ENCODE measurements around the gene ARHGAP24.
"Not testable (repeated sequence)": the region's sequence is repeated elsewhere in the genome, so short reads cannot be mapped to it uniquely, and the experiment has no call there.

Gene ARHGAP24

DNA sequence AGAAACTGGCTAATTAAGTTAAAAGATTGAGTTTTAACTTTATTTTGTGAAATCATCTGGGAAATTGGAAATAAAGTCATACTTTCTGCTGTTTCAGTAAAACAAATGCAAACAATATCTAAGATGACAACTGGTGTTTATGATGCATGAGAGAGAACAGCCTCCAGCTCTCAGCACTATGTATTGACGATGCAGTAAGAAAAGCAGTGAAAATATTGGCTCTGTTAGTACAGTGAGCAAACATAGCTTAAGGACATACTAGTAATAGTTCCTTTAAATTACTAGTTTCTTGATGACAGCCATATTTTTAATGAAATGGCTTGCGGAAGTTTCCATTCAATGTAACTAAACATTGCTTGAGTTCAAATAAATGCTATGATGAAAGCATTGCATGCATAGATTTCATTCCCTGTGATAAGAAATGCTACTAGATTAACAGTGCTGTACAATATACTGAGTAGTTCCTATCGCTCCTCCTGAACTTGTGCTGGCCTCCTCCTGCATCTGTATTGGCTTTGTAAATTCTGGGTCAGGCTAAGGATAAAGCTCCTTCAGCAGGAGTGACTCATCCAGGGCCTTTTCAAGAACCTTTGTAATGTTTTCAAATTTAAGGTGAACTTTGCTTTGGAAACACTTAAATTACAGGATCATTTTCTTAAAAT lies 11.6 kb downstream of the ARHGAP24 start:
- no peak for DNase-seq

DNA sequence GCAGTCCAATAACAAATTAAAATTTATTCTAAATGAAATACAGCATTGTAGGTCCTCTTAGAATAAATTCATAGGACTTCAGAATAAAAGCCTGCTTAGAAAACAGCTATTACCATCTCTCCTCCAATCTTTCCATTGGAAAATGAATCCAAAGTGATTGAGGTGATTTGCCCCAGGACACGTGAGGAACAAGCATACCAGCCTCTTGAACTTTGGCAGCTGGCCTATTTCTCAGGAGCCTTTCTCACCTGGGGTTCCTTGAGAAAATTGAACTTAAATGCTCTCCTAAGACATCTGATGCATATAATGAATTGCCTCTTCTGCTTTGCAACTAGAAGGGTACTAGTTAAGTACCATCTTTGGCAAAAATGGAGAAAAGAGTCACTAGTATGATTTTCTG lies 13.5 kb downstream of the ARHGAP24 start:
- no peak for DNase-seq

DNA sequence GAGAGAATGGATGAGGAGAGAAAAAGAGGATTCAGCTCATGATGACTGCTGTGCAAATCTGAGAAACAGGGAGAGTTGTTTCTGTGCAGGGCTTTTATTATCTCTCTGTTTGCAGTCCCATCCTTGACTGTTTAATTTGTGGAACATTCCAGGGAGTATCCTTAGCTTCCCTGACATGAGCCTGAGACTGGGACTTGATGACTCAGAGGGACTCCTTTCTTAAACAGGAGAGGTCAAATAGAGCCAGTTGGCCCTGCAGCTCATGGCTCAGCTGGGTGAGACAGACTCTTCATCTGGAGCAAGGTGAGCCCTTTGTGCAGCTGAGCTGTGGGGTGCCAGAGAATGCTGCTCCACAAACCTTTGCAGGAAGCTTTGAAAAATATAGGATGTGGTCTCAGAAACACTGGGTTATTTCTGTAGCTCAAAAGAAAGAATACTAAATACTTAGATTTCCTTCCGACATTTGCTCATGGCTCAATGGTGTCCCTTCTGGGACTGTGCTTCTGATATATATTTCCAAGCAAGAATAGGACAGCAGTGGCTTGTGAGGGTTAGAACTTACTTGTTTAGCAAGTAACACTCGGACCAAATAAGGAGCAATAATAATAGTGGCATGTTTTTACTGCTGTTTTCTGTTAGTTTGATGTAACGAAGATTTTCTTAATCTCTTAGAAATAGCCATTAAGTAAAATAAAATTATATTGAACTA lies 14.5 kb downstream of the ARHGAP24 start:
- DNase-seq = no peak

DNA sequence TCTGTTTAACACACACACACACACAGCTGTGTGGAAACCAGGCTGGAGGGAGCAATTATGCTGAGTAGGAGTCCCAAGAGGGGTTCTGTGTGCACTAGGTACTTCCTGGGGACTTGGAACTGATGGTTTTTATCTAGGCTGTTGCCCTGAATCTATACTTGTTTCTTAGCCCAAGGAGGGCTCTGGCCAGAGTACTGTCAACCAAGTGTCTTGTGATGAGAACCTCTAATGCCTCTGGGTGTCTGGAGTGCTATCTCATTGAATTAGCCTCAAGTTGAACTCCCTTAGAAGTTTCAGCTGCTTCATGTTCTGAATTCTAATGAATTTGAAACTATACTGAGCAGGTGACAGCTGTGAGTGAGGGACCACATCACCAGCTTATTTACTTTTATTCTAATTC lies 16.6 kb downstream of the ARHGAP24 start:
- DNase-seq = no peak

DNA sequence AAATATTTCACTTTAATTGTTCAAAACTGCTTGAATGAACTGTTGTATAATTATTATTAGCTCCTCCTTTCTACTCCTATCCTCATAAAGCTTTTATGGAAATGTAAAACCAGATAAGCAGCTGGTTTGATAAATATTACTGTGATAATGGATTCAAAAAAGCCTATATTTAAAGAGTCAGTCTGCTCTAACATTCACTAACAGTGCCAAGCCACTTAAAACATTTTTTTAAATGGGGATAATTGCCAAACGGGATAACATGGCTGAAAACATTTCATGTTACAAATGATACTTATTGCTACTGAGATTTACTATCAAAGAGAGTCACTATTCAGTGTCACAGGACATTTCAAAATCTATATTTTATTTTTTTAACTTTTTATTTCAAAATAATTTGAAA lies 17.4 kb downstream of the ARHGAP24 start:
- no peak for DNase-seq

DNA sequence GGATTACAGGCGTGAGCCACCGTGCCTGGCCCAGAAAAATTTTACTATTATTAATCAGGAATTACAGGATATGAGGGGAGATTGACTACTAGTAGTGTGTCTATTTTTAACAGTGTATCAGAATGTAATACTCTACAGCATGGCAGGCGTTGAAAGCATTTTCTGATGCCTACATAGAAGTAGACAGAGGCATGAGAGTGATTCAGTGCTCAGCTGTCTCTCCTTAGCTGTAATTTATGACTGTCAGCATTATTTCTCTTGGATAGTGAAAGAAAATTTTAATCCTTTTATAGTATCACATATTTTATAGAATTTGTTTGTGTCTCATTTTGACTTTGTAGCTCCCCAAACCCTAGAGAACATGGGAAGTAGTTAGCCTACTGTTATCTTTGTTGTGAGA lies 20.7 kb downstream of the ARHGAP24 start:
- no peak for DNase-seq

DNA sequence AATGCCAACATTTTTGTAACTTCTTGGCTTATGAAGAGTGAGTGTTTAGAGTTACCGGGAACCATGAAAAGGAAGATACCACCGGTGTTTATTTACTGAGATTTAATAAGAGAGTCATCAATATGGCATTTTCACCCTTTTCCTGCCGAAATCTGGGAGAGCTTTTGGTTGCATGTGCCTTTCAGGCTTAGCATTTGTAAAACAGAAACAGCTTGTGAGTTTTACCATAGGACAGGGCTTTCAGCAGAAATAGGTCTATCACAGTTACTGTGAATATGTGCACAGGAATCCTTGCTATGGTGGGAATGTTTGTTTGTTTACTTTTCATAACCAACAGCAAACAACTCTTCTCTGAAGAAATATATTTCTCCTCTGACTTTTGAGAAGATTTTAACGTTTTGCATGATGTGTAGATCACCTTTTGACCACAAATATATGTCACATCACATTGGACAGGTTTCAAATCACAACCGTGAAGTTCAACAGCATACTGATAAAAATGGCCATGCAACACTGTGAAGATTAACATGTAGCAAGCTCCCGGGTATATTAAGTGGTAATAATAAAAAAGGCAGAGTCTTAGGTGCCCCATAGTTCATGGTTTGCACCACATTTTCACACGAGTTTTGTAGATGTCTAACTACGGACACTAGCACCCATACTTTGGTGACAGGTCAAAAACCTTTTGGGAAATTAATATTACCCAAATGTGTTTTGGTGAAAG lies 21.3 kb downstream of the ARHGAP24 start:
- no peak for DNase-seq

DNA sequence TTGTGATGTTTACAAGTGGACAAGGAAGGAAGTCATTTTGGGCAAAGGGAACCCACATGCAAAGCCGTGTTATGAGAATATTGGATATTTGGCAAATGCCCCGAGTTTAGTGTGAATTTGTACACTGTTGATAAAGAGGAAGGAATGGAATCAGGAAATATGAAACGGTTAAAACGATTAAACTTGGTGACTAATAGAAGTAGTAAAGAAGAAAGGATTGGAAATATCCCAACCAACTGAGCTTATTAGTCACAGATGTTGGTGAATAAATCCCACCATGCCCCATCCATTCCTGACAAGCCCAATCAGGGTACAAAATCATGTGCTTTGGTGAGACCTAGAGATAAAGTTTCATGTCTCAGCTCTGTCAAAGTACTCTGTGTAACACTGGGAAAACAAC lies 22.0 kb downstream of the ARHGAP24 start:
- DNase-seq = no peak

DNA sequence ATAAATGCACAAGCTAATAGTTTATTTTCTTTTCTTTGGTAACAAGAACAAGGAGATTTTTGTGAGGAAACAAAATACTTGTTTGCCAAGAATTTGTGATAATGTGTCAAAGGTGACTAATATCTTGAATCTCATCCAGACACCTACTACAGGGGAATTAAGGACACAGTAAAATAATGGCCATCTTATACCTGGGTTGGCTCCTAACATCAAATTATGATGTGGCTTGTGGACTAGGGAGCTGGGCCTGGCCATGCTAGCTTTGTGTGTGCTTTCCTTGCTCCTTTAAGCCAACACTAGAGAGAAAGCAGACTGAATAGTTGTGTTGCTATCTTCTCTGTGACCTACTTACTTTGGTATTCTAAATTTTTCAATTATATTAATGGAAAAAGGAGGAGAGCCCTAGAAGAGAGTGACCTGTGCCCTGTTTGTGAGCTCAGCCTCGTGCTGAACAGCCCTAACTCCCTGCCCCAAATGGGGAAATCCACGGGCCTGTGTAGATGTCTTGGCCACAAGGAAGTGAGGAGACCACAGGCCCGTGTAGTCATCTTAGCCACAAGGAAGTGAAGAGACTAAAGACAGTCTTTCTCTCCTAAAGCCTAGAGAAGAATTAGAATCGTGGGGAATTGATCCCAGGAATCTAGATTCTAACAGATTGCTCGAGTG lies 23.3 kb downstream of the ARHGAP24 start:
- peak in 1 of 2 donors; percentile 68 for DNase-seq

DNA sequence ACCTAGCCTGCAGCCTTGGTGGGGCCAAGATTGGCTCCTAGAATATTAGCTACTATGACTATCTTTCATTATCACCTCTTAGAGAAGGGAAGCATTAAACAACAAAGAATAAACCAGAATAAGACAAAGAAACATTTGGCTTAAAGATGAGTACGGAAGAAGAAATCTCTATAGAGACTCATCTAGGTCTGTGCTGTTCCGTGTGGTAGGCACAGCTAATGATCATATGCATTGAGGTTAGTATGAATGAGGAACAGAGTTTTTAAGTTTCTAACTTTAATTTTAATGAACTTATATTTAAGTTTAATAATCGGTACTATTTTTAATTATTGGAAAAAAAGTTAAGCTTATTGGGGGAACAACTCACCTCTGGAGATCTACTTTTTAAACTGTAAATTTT lies 24.6 kb downstream of the ARHGAP24 start:
- no peak for DNase-seq

DNA sequence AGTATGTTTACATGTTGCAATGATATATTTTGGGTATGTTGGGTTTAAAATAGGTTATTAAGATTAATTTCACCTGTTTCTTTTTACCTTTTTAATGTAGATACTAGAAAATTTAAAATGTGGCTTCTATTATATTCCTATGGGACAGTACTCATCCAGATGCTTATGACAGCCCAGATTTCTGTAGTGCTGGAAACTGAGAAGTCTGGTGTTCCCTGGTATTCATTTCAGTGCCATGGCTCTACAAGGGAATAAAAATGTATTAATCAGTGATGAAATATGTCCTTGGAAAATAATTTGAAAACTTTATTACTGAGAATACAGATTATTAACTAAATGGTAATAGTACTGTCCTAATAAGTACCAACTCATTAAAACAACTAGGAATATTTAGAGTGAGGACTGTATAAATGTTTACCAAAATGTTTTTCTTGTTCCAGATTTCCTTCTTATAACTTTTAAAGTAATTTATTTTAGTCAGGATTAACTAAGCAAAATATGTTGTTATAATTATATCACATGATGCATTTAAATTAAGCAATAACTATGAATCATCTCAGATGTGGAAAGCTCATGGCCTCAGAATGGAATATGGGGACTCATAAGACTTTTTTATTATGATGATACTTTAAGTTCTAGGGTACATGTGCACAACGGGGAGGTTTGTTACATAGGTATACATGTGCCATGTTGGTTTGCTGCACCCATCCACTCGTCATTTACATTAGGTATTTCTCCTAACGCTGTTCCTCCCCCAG lies 25.3 kb downstream of the ARHGAP24 start:
- no peak for DNase-seq

DNA sequence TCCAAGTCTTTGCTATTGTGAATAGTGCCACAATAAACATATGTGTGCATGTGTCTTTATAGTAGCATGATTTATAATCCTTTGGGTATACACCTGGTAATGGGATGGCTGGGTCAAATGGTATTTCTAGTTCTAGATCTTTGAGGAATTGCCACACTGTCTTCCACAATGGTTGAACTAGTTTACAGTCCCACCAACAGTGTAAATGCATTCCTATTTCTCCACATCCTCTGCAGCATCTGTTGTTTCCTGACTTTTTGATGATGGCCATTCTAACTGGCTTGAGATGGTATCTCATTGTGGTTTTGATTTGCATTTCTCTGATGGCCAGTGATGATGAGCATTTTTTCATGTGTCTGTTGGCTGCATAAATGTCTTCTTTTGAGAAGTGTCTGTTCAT lies 26.2 kb downstream of the ARHGAP24 start:
- not testable (repeated sequence) for DNase-seq

DNA sequence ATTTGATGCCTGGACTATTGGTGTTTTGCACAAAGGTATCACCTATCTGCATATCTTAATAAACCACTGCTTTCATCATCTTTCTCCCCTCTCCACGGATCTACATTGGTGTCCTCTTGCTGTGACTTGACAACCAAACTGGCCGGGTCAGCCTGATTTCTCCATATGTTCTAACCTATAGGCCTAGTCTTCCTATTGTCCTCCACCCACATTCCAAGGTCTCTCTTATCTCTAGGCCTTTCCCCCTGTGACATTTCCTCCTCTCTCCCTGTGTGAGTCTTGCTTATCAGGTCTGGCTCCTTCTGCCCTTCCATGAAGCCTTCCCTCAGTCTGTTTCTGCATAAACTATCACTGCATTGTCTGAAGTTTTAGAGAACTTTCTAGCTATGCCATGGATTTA lies 33.7 kb downstream of the ARHGAP24 start:
- DNase-seq = no peak

DNA sequence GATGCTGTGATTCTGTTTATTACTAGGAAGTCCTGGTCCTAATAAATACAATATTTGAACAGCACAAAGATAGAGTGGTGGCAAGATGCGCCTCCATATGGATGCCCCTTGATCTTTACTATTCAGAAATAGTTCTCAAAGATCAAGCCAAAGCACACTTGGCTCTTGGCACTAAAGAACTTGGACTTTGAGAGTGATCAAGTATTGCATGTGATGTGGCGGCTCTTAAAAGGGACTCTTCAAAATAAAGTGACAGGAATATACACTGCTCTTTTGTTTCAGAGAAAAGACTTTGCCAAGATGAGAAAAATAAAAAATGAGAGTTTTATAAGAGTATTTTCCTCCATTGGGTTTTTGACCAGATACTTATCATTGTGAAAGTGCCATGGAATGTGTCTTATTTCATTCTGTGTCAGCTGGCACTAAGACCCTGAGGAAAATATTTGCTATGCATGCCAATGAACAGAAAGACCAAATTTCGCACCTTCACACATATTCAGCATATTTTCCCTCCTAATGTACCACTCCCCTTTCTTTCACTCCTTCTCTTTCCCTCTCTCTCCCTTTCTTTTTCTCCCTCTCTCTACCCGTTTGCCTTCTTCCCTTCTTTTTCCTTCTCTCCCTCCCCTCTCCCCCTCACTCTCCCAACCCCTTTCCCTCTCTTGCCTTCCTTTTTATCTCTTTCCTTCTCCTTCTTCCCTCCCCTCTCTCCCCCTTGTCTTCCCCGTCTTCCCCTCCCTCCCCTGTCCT lies 35.1 kb downstream of the ARHGAP24 start:
- DNase-seq = no peak

DNA sequence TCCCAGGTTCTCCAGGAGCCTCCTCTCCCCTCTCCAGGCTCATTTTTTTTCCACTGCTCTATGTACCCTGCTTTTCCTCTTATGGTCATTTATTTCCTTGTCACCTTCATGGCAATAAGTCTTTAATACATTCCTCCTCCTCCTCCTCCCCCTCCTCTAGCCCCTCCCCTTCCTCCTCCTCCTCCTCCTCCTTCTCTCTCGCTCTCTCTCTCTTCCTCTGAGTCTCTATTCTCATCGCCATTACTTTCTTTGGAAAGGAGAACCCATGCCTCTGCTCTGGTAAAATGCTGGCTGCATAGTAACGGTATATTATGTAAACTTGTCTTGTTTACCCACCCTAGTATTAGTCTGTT lies 35.7 kb downstream of the ARHGAP24 start:
- DNase-seq = no peak

DNA sequence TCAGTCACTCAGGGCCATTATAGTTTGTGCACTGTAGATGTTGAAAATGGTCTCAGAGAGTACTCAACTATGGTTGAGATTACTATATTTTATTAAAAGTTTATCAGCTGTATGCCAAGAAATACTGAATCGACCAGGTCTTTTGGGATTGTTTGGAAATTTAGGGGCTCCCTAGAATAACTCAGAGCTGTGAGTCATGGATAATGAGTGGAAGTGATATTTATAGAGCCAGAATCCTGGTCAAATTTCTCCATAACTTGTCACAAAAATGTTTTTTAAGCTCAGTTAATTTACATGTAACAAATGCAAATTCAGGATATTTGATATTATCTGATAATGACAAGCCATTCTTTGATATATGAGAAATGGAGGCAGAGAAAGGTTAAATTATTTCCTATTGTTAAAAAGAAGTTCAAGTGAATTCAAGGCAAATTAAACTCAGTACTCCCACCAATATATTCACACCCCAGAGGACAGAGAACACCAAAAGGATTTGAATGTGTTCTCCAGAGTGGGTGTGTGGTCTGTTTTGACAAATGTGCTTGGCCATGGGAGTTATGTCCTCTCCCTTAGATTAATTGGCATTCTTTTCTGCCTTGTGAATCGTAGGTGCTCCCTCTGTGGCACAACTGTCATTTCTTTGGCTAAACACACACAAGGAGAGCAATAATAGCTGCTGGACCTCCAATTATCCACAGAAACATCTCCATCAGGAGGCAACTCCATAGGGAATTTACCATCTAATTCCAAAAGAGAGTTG lies 37.7 kb downstream of the ARHGAP24 start:
- DNase-seq = no peak

DNA sequence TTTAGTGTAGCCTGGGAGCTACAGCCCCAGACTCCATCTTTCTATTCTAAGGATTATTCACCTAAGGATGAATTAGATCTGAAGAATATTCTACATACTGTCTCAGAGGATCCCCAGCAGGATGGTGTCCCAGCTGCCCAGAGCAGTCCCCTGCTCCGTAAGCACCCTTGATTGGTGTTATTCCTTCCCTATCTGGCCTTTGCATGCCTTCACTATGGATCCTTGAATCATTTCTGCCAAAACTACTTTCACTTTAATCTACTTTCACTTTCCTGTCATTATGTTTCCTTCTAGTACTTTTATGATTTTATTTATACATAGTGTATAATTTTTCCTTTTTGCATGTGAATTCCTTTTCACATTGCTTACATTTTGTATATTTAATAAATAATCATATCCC lies 39.2 kb downstream of the ARHGAP24 start:
- DNase-seq = no peak

DNA sequence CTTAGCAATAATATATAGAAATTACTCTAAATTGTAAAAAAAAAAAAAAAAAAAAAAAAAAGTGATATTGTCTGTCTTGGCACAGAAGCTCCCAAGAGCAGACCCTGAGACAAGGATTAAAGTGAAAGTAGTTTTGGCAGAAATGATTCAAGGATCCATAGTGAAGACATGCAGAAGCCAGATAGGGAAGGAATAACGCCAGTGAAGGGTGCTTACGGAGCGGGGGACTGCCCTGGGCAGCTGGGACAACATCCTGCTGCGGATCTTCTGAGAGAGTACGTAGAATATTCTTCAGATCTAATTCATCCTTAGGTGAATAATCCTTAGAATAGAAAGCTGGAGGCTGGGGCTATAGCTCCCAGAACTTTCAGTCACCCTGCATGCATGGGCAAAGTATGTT lies 39.8 kb downstream of the ARHGAP24 start:
- DNase-seq = no peak

DNA sequence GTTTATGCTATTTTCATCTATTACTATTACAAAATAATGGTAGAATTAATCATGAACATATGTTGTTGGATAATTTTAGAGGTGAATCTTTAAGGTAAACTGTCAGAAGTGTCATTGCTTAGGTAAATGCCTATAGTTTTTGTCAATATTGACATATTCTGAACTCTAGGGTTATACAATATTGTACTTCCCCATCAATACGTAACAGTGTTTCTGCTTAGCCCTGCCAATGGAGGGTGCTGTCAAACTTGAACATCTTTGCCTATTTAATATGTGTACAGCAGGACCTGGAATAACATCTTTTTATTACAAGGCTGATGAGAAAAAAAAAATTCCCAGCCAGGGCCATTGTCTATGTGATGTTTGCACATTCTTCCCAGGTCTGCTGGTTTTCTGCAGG lies 40.8 kb downstream of the ARHGAP24 start:
- no peak for DNase-seq

DNA sequence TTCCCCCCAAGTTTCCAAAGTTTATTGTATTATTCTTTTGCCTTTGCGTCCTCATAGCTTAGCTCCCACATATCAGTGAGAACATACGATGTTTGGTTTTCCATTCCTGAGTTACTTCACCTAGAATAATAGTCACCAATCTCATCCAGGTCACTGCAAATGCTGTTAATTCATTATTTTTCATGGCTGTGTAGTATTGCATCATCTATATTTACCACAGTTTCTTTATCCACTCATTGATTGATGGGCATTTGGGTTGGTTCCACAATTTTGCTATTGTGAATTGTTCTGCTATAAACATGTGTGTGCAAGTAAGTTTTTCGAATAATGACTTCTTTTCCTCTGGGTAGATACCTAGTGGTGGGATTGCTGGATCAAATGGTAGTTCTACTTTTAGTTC lies 43.6 kb downstream of the ARHGAP24 start:
- DNase-seq = not testable (repeated sequence)
